ENCODE results near the gene IFT25.
"Not testable (repeated sequence)": the region's sequence is repeated elsewhere in the genome, so short reads cannot be mapped to it uniquely, and the experiment has no call there.

Gene IFT25

DNA sequence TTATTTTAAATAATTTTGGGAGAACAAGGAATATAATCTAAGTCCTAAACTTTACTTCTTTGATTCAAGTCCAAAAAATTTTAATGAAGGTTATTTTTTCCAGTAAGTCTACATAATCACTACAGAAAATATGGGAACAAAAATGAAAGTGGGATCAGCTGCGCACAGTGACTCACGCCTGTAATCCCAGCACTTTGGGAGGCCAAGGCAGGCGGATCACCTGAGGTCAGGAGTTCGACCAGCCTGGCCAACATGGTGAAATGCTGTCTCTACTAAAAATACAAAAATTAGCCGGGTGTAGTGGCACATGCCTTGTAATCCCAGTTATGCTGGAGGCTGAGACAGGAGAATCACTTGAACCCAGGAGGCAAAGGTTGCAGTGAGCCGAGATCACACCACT, 61.9 kb downstream of the IFT25 start:
- DNase-seq: not testable (repeated sequence)

DNA sequence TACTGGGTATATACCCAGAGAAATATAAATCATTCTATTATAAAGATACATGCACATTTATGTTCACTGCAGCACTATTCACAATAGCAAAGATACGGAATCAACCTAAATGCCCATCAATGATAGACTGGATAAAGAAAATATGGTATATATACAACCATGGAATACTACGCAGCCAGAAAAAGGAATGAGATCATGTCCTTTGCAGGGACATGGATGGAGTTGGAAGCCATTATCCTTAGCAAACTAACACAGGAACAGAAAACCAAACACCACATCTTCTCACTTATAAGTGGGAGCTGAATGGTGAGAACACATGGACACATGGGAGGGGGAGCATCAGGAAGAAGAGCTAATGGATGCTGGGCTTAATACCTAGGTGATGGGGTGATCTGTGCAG, 63.6 kb downstream of the IFT25 start:
- not testable (repeated sequence) for DNase-seq

DNA sequence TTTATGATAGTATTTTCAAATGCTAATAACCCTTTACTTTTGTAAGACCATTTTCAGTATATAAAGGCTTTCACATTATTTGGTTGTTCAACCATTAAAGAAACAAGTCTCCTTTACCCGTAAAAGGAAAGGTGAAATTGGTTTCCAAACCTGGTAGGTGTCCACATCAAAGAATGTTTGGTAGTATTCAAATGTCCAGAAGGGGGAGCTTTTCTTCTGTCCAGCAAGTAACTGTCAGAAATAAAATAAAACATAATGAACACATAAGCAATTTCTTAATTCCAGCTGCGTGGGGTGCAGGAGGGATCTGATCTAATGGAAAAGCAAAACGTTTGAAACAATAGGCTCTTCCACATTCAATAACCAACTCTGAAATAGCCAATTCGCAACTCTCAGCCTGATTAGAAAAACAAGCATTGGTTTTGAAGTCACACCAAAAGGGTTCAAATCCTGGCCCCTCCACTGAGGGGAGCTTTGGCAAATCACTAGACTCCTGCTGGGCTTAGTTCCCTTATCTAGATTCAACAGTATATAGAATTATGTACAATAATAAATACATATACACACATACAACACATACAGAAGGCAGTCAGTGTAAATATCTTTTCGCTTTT, 66.9 kb downstream of the IFT25 start:
- peak; percentile 16 for DNase-seq

GRCh38 chr1:53875150-53875549, 70.3 kb downstream of the IFT25 start:
- DNase-seq: not testable (repeated sequence)

DNA sequence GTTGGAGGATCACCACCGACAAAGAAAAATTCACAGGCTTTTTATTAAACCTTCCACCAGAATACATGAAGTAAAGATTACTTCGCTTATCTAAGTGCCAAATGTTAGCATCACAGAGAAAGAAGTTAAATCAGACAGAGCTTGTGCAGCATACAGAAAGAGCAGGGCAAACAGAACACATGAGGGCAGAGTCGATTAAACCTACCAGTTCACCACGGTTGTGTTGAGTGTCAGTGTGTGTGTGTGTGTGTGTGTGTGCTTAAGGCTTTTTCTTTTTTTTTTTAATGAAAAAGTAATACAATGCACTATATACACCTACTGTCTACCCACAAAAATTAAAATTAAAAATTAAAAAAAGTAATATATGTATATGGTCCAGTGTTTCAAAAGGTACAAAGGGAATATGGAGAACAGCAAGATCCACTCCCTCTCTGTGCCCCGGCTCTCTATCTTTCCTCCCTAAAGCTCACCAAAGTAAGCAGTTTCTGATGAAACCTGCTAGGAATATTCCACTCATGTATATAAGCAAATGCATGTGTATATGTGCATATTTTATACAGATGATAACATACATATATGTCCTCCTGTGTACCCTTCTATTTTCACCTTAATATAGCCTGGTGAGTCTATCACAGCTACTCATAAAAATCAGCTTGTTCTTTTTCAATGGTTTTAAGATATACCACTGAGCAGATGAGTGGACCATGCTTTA, 73.6 kb downstream of the IFT25 start:
- no peak for DNase-seq
